Measurements from ENCODE around the gene JARID2.

The JARID2 gene

GRCh38 chr6:15362274-15363160 lies 116.6 kb downstream of the JARID2 start:
- H3K4me1 ChIP-seq (ENCODE audit: control insufficient read depth in 2 of 2, insufficient read depth in 2 of 2, low read length in 2 of 2): peaks cover 21 to 22% of the 10 kb centered on the region in 2 donors
- no peaks in the 10 kb centered on the region for H3K9me3 ChIP-seq (ENCODE audit: control insufficient read depth in 2 of 2, low read length in 2 of 2)
- no peak overlapping the region for H3K27ac ChIP-seq (ENCODE audit: low read depth in 2 of 2, low read length in 2 of 2)
- H3K4me3 ChIP-seq (ENCODE audit: low read length in 2 of 2): no peak overlapping the region
- no peak overlapping the region for H3K9ac ChIP-seq (ENCODE audit: low read depth in 1 of 2, low read length in 2 of 2)
- H3K36me3 ChIP-seq (ENCODE audit: control insufficient read depth in 2 of 2, insufficient read depth in 2 of 2, low read length in 2 of 2): no peaks in the 10 kb centered on the region
- no peaks in the 10 kb centered on the region for H3K27me3 ChIP-seq (ENCODE audit: control insufficient read depth in 2 of 2, insufficient read depth in 2 of 2, low read length in 2 of 2)

- Histone ChIP-seq H3K27ac (ENCODE audit: low read depth in 2 of 2, low read length in 2 of 2) (no peak overlapping the region), H3K9ac (ENCODE audit: low read depth in 1 of 2, low read length in 2 of 2) (no peak overlapping the region), H3K36me3 (ENCODE audit: control insufficient read depth in 2 of 2, insufficient read depth in 2 of 2, low read length in 2 of 2) (no peaks in the 10 kb centered on the region), H3K9me3 (ENCODE audit: control insufficient read depth in 2 of 2, low read length in 2 of 2) (no peaks in the 10 kb centered on the region), H3K4me3 (ENCODE audit: low read length in 2 of 2) (no peak overlapping the region), H3K27me3 (ENCODE audit: control insufficient read depth in 2 of 2, insufficient read depth in 2 of 2, low read length in 2 of 2) (no peaks in the 10 kb centered on the region), H3K4me1 (ENCODE audit: control insufficient read depth in 2 of 2, insufficient read depth in 2 of 2, low read length in 2 of 2) (peaks cover 21 to 22% of the 10 kb centered on the region in 2 donors)
Observed at GRCh38 chr6:15363164-15363522, 117.3 kb downstream of the JARID2 start.

- Histone ChIP-seq H3K9ac (ENCODE audit: low read depth in 1 of 2, low read length in 2 of 2) (no peak overlapping the region), H3K4me3 (ENCODE audit: low read length in 2 of 2) (no peak overlapping the region), H3K36me3 (ENCODE audit: control insufficient read depth in 2 of 2, insufficient read depth in 2 of 2, low read length in 2 of 2) (no peaks in the 10 kb centered on the region), H3K9me3 (ENCODE audit: control insufficient read depth in 2 of 2, low read length in 2 of 2) (no peaks in the 10 kb centered on the region), H3K4me1 (ENCODE audit: control insufficient read depth in 2 of 2, insufficient read depth in 2 of 2, low read length in 2 of 2) (peaks cover 21 to 22% of the 10 kb centered on the region in 2 donors), H3K27ac (ENCODE audit: low read depth in 2 of 2, low read length in 2 of 2) (no peak overlapping the region), H3K27me3 (ENCODE audit: control insufficient read depth in 2 of 2, insufficient read depth in 2 of 2, low read length in 2 of 2) (no peaks in the 10 kb centered on the region)
Observed at GRCh38 chr6:15363523-15364400, 117.9 kb downstream of the JARID2 start.

GRCh38 chr6:15364401-15365037 lies 118.7 kb downstream of the JARID2 start:
- H3K9ac ChIP-seq (ENCODE audit: low read depth in 1 of 2, low read length in 2 of 2): no peak overlapping the region
- peaks cover 21 to 22% of the 10 kb centered on the region in 2 donors for H3K4me1 ChIP-seq (ENCODE audit: control insufficient read depth in 2 of 2, insufficient read depth in 2 of 2, low read length in 2 of 2)
- no peaks in the 10 kb centered on the region for H3K27me3 ChIP-seq (ENCODE audit: control insufficient read depth in 2 of 2, insufficient read depth in 2 of 2, low read length in 2 of 2)
- H3K36me3 ChIP-seq (ENCODE audit: control insufficient read depth in 2 of 2, insufficient read depth in 2 of 2, low read length in 2 of 2): no peaks in the 10 kb centered on the region
- H3K27ac ChIP-seq (ENCODE audit: low read depth in 2 of 2, low read length in 2 of 2): no peak overlapping the region
- H3K4me3 ChIP-seq (ENCODE audit: low read length in 2 of 2): no peak overlapping the region
- no peaks in the 10 kb centered on the region for H3K9me3 ChIP-seq (ENCODE audit: control insufficient read depth in 2 of 2, low read length in 2 of 2)

GRCh38 chr6:15365273-15365687 lies 119.4 kb downstream of the JARID2 start:
- H3K27me3 ChIP-seq (ENCODE audit: control insufficient read depth in 2 of 2, insufficient read depth in 2 of 2, low read length in 2 of 2): no peaks in the 10 kb centered on the region
- no peaks in the 10 kb centered on the region for H3K36me3 ChIP-seq (ENCODE audit: control insufficient read depth in 2 of 2, insufficient read depth in 2 of 2, low read length in 2 of 2)
- no peaks in the 10 kb centered on the region for H3K9me3 ChIP-seq (ENCODE audit: control insufficient read depth in 2 of 2, low read length in 2 of 2)
- no peak overlapping the region for H3K27ac ChIP-seq (ENCODE audit: low read depth in 2 of 2, low read length in 2 of 2)
- H3K4me3 ChIP-seq (ENCODE audit: low read length in 2 of 2): no peak overlapping the region
- H3K9ac ChIP-seq (ENCODE audit: low read depth in 1 of 2, low read length in 2 of 2): no peak overlapping the region
- H3K4me1 ChIP-seq (ENCODE audit: control insufficient read depth in 2 of 2, insufficient read depth in 2 of 2, low read length in 2 of 2): peaks cover 21 to 22% of the 10 kb centered on the region in 2 donors

GRCh38 chr6:15366003-15366535 lies 120.2 kb downstream of the JARID2 start:
- Histone ChIP-seq H3K9me3 (ENCODE audit: control insufficient read depth in 2 of 2, low read length in 2 of 2) (no peaks in the 10 kb centered on the region), H3K27ac (ENCODE audit: low read depth in 2 of 2, low read length in 2 of 2) (no peak overlapping the region), H3K9ac (ENCODE audit: low read depth in 1 of 2, low read length in 2 of 2) (no peak overlapping the region), H3K4me1 (ENCODE audit: control insufficient read depth in 2 of 2, insufficient read depth in 2 of 2, low read length in 2 of 2) (peaks cover 21 to 22% of the 10 kb centered on the region in 2 donors), H3K27me3 (ENCODE audit: control insufficient read depth in 2 of 2, insufficient read depth in 2 of 2, low read length in 2 of 2) (no peaks in the 10 kb centered on the region), H3K36me3 (ENCODE audit: control insufficient read depth in 2 of 2, insufficient read depth in 2 of 2, low read length in 2 of 2) (no peaks in the 10 kb centered on the region), H3K4me3 (ENCODE audit: low read length in 2 of 2) (no peak overlapping the region)

GRCh38 chr6:15366879-15367278 lies 121.0 kb downstream of the JARID2 start:
- H3K36me3 ChIP-seq (ENCODE audit: control insufficient read depth in 2 of 2, insufficient read depth in 2 of 2, low read length in 2 of 2): no peaks in the 10 kb centered on the region
- H3K9me3 ChIP-seq (ENCODE audit: control insufficient read depth in 2 of 2, low read length in 2 of 2): no peaks in the 10 kb centered on the region
- H3K4me1 ChIP-seq (ENCODE audit: control insufficient read depth in 2 of 2, insufficient read depth in 2 of 2, low read length in 2 of 2): peaks cover 21 to 22% of the 10 kb centered on the region in 2 donors
- no peak overlapping the region for H3K27ac ChIP-seq (ENCODE audit: low read depth in 2 of 2, low read length in 2 of 2)
- no peaks in the 10 kb centered on the region for H3K27me3 ChIP-seq (ENCODE audit: control insufficient read depth in 2 of 2, insufficient read depth in 2 of 2, low read length in 2 of 2)
- H3K9ac ChIP-seq (ENCODE audit: low read depth in 1 of 2, low read length in 2 of 2): no peak overlapping the region
- H3K4me3 ChIP-seq (ENCODE audit: low read length in 2 of 2): no peak overlapping the region

GRCh38 chr6:15368186-15368585 lies 122.3 kb downstream of the JARID2 start:
- Histone ChIP-seq H3K9me3 (ENCODE audit: control insufficient read depth in 2 of 2, low read length in 2 of 2) (no peaks in the 10 kb centered on the region), H3K27ac (ENCODE audit: low read depth in 2 of 2, low read length in 2 of 2) (no peak overlapping the region), H3K4me1 (ENCODE audit: control insufficient read depth in 2 of 2, insufficient read depth in 2 of 2, low read length in 2 of 2) (peaks cover 19 to 22% of the 10 kb centered on the region in 2 donors), H3K4me3 (ENCODE audit: low read length in 2 of 2) (no peak overlapping the region), H3K9ac (ENCODE audit: low read depth in 1 of 2, low read length in 2 of 2) (no peak overlapping the region), H3K36me3 (ENCODE audit: control insufficient read depth in 2 of 2, insufficient read depth in 2 of 2, low read length in 2 of 2) (no peaks in the 10 kb centered on the region), H3K27me3 (ENCODE audit: control insufficient read depth in 2 of 2, insufficient read depth in 2 of 2, low read length in 2 of 2) (no peaks in the 10 kb centered on the region)

GRCh38 chr6:15368873-15369272 lies 123.0 kb downstream of the JARID2 start:
- H3K4me1 ChIP-seq (ENCODE audit: control insufficient read depth in 2 of 2, insufficient read depth in 2 of 2, low read length in 2 of 2): peaks cover 17 to 19% of the 10 kb centered on the region in 2 donors

More at GRCh38 chr6:15368873-15369272, 123.0 kb downstream of the JARID2 start:
- Histone ChIP-seq H3K9ac (ENCODE audit: low read depth in 1 of 2, low read length in 2 of 2) (no peak overlapping the region), H3K27me3 (ENCODE audit: control insufficient read depth in 2 of 2, insufficient read depth in 2 of 2, low read length in 2 of 2) (no peaks in the 10 kb centered on the region), H3K36me3 (ENCODE audit: control insufficient read depth in 2 of 2, insufficient read depth in 2 of 2, low read length in 2 of 2) (no peaks in the 10 kb centered on the region), H3K27ac (ENCODE audit: low read depth in 2 of 2, low read length in 2 of 2) (no peak overlapping the region), H3K4me3 (ENCODE audit: low read length in 2 of 2) (no peak overlapping the region), H3K9me3 (ENCODE audit: control insufficient read depth in 2 of 2, low read length in 2 of 2) (no peaks in the 10 kb centered on the region)
